HepG2 (cell line): Measurements from ENCODE around the gene UBTF. TPM values are rescaled to one million over a fixed set of nuclear protein-coding genes. Genes with fewer than 3 reads are reported as not detected.

ENCODE experiments used
- ARNTL ChIP-seq: sonication (generic); formaldehyde crosslinking; IDR thresholded peaks from 2 replicates; pipeline ENCODE4 v1.4.0; 2020; ENCODE audit warnings: mild to moderate bottlenecking, missing genetic modification reagents
- CENPX ChIP-seq: sonication (generic); formaldehyde crosslinking; IDR thresholded peaks from 2 replicates; pipeline ENCODE4 v1.9.0; 2021; ENCODE audit warnings: mild to moderate bottlenecking, missing genetic modification reagents, moderate library complexity
- FOXO1 ChIP-seq: sonication (generic); formaldehyde crosslinking; IDR thresholded peaks from 2 replicates; pipeline ENCODE4 v1.4.0; 2020; ENCODE audit warnings: missing genetic modification reagents
- KLF16 ChIP-seq, 2 experiments: sonication (generic) in 1 of 2; formaldehyde crosslinking in 1 of 2; IDR thresholded peaks; 2 replicates each; pipeline versions ENCODE4 v1.6.1 to v1.8.0; 2016 to 2023; ENCODE audit warnings: missing genetic modification reagents in 2 of 2, missing compliant biosample characterization in 1 of 2
- MYC ChIP-seq: sonication (generic); formaldehyde crosslinking; IDR thresholded peaks from 2 replicates; pipeline ENCODE4 v1.9.0; 2021; ENCODE audit warnings: missing genetic modification reagents, borderline replicate concordance
- PCBP2 ChIP-seq: fragments of 200-400 bp; formaldehyde crosslinking; optimal IDR thresholded peaks from 2 replicates; pipeline ENCODE3; 2018; ENCODE audit warnings: low read length, low read depth; ENCODE audit not compliant: poor library complexity, severe bottlenecking
- SP4 ChIP-seq: sonication (generic); formaldehyde crosslinking; IDR thresholded peaks from 2 replicates; pipeline ENCODE4 v1.8.1; 2023; ENCODE audit warnings: mild to moderate bottlenecking, missing genetic modification reagents
- TGIF2 ChIP-seq: IDR thresholded peaks from 2 replicates; pipeline ENCODE4 v1.6.1; 2016; ENCODE audit warnings: control low read depth, missing compliant biosample characterization
- ZNF256 ChIP-seq: sonication (generic); formaldehyde crosslinking; conservative IDR thresholded peaks from 2 replicates; pipeline ENCODE4 v1.4.0; 2020; ENCODE audit warnings: missing genetic modification reagents
- ZNF292 ChIP-seq: sonication (generic); formaldehyde crosslinking; IDR thresholded peaks from 2 replicates; pipeline ENCODE4 v1.8.1; 2022; ENCODE audit warnings: mild to moderate bottlenecking, low read depth, missing genetic modification reagents, borderline replicate concordance
- ZNF441 ChIP-seq: sonication (generic); formaldehyde crosslinking; IDR thresholded peaks from 2 replicates; pipeline ENCODE4 v1.7.0; 2021; ENCODE audit warnings: missing genetic modification reagents, borderline replicate concordance
- ZNF841 ChIP-seq: sonication (generic); formaldehyde crosslinking; IDR thresholded peaks from 2 replicates; pipeline ENCODE4 v1.8.1; 2023; ENCODE audit warnings: missing genetic modification reagents, borderline replicate concordance
- ZNF891 ChIP-seq: sonication (generic); formaldehyde crosslinking; IDR thresholded peaks from 2 replicates; pipeline ENCODE4 v1.5.0; 2020; ENCODE audit warnings: mild to moderate bottlenecking, missing genetic modification reagents
- polyA plus RNA-seq, 8 experiments: library from polyadenylated mRNA; depleted of rRNA in 3 of 8; stranded (reverse) in 7 of 8; unstranded in 1 of 8; fragments of >200 nt; fragmentation: Illumina TruSeq in 4 of 8; extraction: Trizol in 4 of 8; gene quantifications; 2 replicates each; pipeline versions ENCODE4 v1.2.1 to v1.2.3, GENCODE V29; 2011 to 2016; ENCODE audit warnings: low read depth in 4 of 8, missing spikeins in 1 of 8, mixed read lengths in 1 of 8; ENCODE audit not compliant: insufficient read depth in 1 of 8
- total RNA-seq, 5 experiments: library from RNA; depleted of rRNA; stranded (reverse); fragments of >200 nt; fragmentation: Illumina TruSeq; extraction: Trizol; gene quantifications; 2 replicates each; pipeline ENCODE4 v1.2.3, GENCODE V29; 2016; ENCODE audit warnings: low read depth in 1 of 5
- TF ChIP-seq, protein P1 (sequence below), 2 experiments: sonication (generic) in 1 of 2; formaldehyde crosslinking in 1 of 2; IDR thresholded peaks; 2 replicates each; pipeline versions ENCODE4 v1.5.1 to v1.6.1; 2011 to 2020; ENCODE audit warnings: borderline replicate concordance in 1 of 2, low read depth in 1 of 2, low read length in 1 of 2, mild to moderate bottlenecking in 1 of 2, missing genetic modification reagents in 1 of 2, moderate library complexity in 1 of 2
- TF ChIP-seq, protein P2 (sequence below): sonication (generic); formaldehyde crosslinking; IDR thresholded peaks from 2 replicates; pipeline ENCODE4 v1.5.1; 2020; ENCODE audit warnings: missing genetic modification reagents, mild to moderate bottlenecking, borderline replicate concordance
- TF ChIP-seq, protein P3 (sequence below): IDR thresholded peaks from 2 replicates; pipeline ENCODE4 v1.6.1; 2016; ENCODE audit warnings: low read depth, missing genetic modification reagents, missing compliant biosample characterization
- TF ChIP-seq, protein P4 (sequence below): sonication (generic); formaldehyde crosslinking; IDR thresholded peaks from 2 replicates; pipeline ENCODE4 v1.5.0; 2020; ENCODE audit warnings: missing genetic modification reagents

Gene UBTF
- total and polyA plus RNA-seq, 2 of the 13 experiments (the other 11 are each of a cell fraction or from before 2014, with no cell fraction given) = 15.2 to 60.9 TPM

- TF ChIP-seq, protein P1, sequence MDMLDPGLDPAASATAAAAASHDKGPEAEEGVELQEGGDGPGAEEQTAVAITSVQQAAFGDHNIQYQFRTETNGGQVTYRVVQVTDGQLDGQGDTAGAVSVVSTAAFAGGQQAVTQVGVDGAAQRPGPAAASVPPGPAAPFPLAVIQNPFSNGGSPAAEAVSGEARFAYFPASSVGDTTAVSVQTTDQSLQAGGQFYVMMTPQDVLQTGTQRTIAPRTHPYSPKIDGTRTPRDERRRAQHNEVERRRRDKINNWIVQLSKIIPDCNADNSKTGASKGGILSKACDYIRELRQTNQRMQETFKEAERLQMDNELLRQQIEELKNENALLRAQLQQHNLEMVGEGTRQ (IDR thresholded peaks at IDR 0.05; ENCODE audit: low read depth, low read length) = no peak
- TF ChIP-seq, protein P1 (CRISPR knock-in tag; IDR thresholded peaks at IDR 0.05; ENCODE audit: borderline replicate concordance) = no peak
- TF ChIP-seq MYC (CRISPR knock-in tag) (no peak), ZNF841 (CRISPR knock-in tag) (no peak), CENPX (no peak), KLF16 (CRISPR knock-in tag; IDR thresholded peaks at IDR 0.05) (0 out of 4 replicates have a peak, but pooled peaks of 1 of the 2 experiments have one; percentile 28), ARNTL (CRISPR knock-in tag) (no peak), ZNF292 (CRISPR knock-in tag) (peak; percentile 63; the same call in 1 of the 2 replicates), FOXO1 (CRISPR knock-in tag) (peak; percentile 42; the same call in 1 of the 2 replicates), SP4 (CRISPR knock-in tag) (no peak), PCBP2 (no peak), ZNF441 (CRISPR knock-in tag) (no peak), ZNF891 (CRISPR knock-in tag) (peak; percentile 76), TGIF2 (CRISPR knock-in tag) (no peak), ZNF256 (CRISPR knock-in tag) (no peak)
- TF ChIP-seq, protein P2, sequence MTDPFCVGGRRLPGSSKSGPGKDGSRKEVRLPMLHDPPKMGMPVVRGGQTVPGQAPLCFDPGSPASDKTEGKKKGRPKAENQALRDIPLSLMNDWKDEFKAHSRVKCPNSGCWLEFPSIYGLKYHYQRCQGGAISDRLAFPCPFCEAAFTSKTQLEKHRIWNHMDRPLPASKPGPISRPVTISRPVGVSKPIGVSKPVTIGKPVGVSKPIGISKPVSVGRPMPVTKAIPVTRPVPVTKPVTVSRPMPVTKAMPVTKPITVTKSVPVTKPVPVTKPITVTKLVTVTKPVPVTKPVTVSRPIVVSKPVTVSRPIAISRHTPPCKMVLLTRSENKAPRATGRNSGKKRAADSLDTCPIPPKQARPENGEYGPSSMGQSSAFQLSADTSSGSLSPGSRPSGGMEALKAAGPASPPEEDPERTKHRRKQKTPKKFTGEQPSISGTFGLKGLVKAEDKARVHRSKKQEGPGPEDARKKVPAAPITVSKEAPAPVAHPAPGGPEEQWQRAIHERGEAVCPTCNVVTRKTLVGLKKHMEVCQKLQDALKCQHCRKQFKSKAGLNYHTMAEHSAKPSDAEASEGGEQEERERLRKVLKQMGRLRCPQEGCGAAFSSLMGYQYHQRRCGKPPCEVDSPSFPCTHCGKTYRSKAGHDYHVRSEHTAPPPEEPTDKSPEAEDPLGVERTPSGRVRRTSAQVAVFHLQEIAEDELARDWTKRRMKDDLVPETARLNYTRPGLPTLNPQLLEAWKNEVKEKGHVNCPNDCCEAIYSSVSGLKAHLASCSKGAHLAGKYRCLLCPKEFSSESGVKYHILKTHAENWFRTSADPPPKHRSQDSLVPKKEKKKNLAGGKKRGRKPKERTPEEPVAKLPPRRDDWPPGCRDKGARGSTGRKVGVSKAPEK (CRISPR knock-in tag) = peak; percentile 80; the same call in 1 of the 2 replicates
- TF ChIP-seq, protein P3, sequence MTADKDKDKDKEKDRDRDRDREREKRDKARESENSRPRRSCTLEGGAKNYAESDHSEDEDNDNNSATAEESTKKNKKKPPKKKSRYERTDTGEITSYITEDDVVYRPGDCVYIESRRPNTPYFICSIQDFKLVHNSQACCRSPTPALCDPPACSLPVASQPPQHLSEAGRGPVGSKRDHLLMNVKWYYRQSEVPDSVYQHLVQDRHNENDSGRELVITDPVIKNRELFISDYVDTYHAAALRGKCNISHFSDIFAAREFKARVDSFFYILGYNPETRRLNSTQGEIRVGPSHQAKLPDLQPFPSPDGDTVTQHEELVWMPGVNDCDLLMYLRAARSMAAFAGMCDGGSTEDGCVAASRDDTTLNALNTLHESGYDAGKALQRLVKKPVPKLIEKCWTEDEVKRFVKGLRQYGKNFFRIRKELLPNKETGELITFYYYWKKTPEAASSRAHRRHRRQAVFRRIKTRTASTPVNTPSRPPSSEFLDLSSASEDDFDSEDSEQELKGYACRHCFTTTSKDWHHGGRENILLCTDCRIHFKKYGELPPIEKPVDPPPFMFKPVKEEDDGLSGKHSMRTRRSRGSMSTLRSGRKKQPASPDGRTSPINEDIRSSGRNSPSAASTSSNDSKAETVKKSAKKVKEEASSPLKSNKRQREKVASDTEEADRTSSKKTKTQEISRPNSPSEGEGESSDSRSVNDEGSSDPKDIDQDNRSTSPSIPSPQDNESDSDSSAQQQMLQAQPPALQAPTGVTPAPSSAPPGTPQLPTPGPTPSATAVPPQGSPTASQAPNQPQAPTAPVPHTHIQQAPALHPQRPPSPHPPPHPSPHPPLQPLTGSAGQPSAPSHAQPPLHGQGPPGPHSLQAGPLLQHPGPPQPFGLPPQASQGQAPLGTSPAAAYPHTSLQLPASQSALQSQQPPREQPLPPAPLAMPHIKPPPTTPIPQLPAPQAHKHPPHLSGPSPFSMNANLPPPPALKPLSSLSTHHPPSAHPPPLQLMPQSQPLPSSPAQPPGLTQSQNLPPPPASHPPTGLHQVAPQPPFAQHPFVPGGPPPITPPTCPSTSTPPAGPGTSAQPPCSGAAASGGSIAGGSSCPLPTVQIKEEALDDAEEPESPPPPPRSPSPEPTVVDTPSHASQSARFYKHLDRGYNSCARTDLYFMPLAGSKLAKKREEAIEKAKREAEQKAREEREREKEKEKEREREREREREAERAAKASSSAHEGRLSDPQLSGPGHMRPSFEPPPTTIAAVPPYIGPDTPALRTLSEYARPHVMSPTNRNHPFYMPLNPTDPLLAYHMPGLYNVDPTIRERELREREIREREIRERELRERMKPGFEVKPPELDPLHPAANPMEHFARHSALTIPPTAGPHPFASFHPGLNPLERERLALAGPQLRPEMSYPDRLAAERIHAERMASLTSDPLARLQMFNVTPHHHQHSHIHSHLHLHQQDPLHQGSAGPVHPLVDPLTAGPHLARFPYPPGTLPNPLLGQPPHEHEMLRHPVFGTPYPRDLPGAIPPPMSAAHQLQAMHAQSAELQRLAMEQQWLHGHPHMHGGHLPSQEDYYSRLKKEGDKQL (CRISPR knock-in tag) = no peak
- TF ChIP-seq, protein P4, sequence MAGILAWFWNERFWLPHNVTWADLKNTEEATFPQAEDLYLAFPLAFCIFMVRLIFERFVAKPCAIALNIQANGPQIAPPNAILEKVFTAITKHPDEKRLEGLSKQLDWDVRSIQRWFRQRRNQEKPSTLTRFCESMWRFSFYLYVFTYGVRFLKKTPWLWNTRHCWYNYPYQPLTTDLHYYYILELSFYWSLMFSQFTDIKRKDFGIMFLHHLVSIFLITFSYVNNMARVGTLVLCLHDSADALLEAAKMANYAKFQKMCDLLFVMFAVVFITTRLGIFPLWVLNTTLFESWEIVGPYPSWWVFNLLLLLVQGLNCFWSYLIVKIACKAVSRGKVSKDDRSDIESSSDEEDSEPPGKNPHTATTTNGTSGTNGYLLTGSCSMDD (CRISPR knock-in tag) = no peak
These were observed 48.8 kb downstream of the UBTF start, which contains the start of gene ASB16 (continued) for GRCh38 chr17:44170499-44171201.
